ENCODE results near the gene C2orf76.

DNA sequence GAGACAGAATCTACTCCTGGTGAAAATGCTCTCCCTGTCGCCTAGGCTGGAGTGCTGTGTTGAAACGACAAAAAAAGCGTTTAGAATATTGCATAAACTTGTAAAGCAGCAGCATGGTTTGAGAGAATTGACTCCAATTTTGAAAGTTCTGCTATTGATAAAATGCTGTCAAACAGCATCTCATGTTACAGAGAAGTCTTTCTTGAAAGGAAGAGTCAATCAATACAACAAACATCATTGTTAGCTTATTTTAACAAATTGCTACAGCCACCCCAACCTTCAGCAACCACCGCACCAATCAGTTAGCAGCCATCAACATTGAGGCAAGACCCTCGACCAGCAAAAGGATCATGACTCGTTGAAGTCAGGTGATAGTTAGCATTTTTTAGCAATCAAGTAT lies 6.9 kb downstream of the C2orf76 start:
- TF ChIP-seq, protein P1, sequence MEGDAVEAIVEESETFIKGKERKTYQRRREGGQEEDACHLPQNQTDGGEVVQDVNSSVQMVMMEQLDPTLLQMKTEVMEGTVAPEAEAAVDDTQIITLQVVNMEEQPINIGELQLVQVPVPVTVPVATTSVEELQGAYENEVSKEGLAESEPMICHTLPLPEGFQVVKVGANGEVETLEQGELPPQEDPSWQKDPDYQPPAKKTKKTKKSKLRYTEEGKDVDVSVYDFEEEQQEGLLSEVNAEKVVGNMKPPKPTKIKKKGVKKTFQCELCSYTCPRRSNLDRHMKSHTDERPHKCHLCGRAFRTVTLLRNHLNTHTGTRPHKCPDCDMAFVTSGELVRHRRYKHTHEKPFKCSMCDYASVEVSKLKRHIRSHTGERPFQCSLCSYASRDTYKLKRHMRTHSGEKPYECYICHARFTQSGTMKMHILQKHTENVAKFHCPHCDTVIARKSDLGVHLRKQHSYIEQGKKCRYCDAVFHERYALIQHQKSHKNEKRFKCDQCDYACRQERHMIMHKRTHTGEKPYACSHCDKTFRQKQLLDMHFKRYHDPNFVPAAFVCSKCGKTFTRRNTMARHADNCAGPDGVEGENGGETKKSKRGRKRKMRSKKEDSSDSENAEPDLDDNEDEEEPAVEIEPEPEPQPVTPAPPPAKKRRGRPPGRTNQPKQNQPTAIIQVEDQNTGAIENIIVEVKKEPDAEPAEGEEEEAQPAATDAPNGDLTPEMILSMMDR (conservative IDR thresholded peaks at IDR 0.05): no peak
- no peak for TF ChIP-seq ZFX (IDR thresholded peaks at IDR 0.05)

Data from C4-2B (cell line).